Activated B cell treated with CpG ODN at 0.5 μM for 24 hours (primary cell): ENCODE data around the gene PPP2R5E. TPM values are rescaled to one million over a fixed set of nuclear protein-coding genes. Genes with fewer than 3 reads are reported as not detected.

Experiments used
- ATAC-seq: fragments of 200-7000 bp; cut with Tn5 transposase; one replicate; pipeline ENCODE4 v1.10.0; 2021; ENCODE audit warnings: low read depth, mild to moderate bottlenecking, moderate library complexity
- CTCF ChIA-PET: fragments of 350-600 bp; sonication (Branson Sonifier 250); formaldehyde crosslinking; loops from one replicate; lab custom pipeline; 2021; ENCODE audit warnings: antibody characterized with exemption; lab: Charles Lee
- POLR2A ChIA-PET: fragments of 350-600 bp; sonication (Branson Sonifier 250); formaldehyde crosslinking; loops from one replicate; lab custom pipeline; 2021; ENCODE audit warnings: antibody characterized with exemption; lab: Charles Lee
- DNase-seq: peaks from one replicate; pipeline ENCODE4 v3.0.0; 2022
- H3K27ac Mint-ChIP-seq: one replicate; pipeline ENCODE4 v1.8.0; 2020; ENCODE audit warnings: mixed read lengths
- H3K27me3 Mint-ChIP-seq: one replicate; pipeline ENCODE4 v1.8.0; 2021; ENCODE audit warnings: mixed read lengths
- H3K36me3 Mint-ChIP-seq: one replicate; pipeline ENCODE4 v1.8.0; 2021; ENCODE audit warnings: low read depth, mixed read lengths
- H3K4me1 Mint-ChIP-seq: one replicate; pipeline ENCODE4 v1.8.0; 2021; ENCODE audit warnings: mixed read lengths
- H3K4me3 Mint-ChIP-seq: one replicate; pipeline ENCODE4 v1.8.0; 2020; ENCODE audit warnings: mild to moderate bottlenecking, mixed read lengths
- H3K9me3 Mint-ChIP-seq: one replicate; pipeline ENCODE4 v1.8.0; 2020; ENCODE audit warnings: mixed read lengths
- intact Hi-C: fragments of 100-400 bp; cut with micrococcal nuclease; formaldehyde crosslinking; loops from one replicate; pipeline ENCODE4 v1.15.1; 2024
- total RNA-seq: library from RNA; stranded (reverse); gene quantifications from 2 replicates; pipeline ENCODE4 v1.2.3, GENCODE V29; 2022
- TF ChIP-seq, protein P1 (sequence below): fragments of 200-600 bp; IDR thresholded peaks from one replicate; pipeline ENCODE4 v1.8.0; 2022; ENCODE audit warnings: antibody characterized with exemption, mild to moderate bottlenecking

Gene PPP2R5E
- total RNA-seq, 1 donor from 2014 or later: 44.8 TPM

DNA sequence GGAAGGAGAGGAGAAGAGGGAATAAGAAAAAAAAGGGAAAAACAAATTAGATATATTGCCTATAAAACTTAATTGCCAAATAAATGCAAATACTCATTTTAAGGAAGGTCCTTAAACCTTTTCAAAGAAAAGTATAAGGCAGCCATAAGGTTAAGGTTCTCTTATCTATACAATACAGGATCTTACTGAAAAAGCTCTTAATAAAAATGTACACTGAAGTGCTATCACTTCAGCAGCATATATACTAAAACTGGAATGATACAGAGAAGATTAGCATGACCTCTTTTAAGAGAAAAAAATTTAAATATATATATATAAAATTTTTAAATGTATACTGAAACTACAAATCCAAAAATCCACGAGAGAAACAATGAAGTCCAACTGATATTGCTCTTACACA lies 65.6 kb downstream of the PPP2R5E start:
- no peak for DNase-seq
- H3K4me3 Mint-ChIP-seq: no peak overlapping the region
- H3K27ac Mint-ChIP-seq: peak overlapping the region; percentile 54
- CTCF ChIA-PET: interaction anchor here (0.7 kb wide), 1 partner anchor 39 kb away, joined by 4 read pairs; no protein-coding TSS in a partner anchor
- peaks cover 46% of the 10 kb centered on the region for H3K4me1 Mint-ChIP-seq
- POLR2A ChIA-PET: interaction anchor here (1.0 kb wide), 1 partner anchor 9 kb away, joined by 3 read pairs; no protein-coding TSS in a partner anchor
- intact Hi-C loops: loop anchor here (10.0 kb wide), 1 partner anchor 1027 kb away; the partner anchor contains the start of genes ZBTB1 and ZBTB25
- H3K27me3 Mint-ChIP-seq: no peaks in the 10 kb centered on the region
- no peak for ATAC-seq
- peaks cover 2% of the 10 kb centered on the region for H3K36me3 Mint-ChIP-seq
- TF ChIP-seq, protein P1, sequence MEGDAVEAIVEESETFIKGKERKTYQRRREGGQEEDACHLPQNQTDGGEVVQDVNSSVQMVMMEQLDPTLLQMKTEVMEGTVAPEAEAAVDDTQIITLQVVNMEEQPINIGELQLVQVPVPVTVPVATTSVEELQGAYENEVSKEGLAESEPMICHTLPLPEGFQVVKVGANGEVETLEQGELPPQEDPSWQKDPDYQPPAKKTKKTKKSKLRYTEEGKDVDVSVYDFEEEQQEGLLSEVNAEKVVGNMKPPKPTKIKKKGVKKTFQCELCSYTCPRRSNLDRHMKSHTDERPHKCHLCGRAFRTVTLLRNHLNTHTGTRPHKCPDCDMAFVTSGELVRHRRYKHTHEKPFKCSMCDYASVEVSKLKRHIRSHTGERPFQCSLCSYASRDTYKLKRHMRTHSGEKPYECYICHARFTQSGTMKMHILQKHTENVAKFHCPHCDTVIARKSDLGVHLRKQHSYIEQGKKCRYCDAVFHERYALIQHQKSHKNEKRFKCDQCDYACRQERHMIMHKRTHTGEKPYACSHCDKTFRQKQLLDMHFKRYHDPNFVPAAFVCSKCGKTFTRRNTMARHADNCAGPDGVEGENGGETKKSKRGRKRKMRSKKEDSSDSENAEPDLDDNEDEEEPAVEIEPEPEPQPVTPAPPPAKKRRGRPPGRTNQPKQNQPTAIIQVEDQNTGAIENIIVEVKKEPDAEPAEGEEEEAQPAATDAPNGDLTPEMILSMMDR: no peak
- H3K9me3 Mint-ChIP-seq: no peaks in the 10 kb centered on the region

DNA sequence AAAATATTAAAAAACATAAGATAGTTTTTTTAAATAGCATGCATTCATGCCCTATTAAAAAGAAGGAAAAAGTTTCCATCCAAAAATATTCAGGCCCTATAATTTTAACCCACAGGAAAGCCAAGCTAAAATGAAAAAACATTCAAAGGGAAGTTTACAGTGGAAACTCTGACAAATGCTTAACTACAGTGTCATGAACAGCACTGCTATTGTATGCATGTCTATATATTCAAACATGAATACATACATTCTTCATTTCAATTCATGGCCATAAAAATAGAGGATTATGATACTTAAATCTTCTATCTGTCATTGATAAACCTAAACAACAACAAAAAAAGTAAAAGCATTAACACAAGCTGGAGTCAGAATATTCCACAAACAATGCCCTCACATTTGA lies 67.4 kb downstream of the PPP2R5E start:
- intact Hi-C loops: loop anchor here (10.0 kb wide), 1 partner anchor 1029 kb away; the partner anchor contains the start of genes ZBTB1 and ZBTB25
- ChIA-PET POLR2A (interaction anchor here (0.6 kb wide), 1 partner anchor 236 kb away, joined by 3 read pairs; no protein-coding TSS in a partner anchor), CTCF (no interaction called here)
- no peaks in the 10 kb centered on the region for H3K9me3 Mint-ChIP-seq
- TF ChIP-seq, protein P1: no peak
- no peak overlapping the region for H3K27ac Mint-ChIP-seq
- DNase-seq (no peak), ATAC-seq (no peak)
- no peaks in the 10 kb centered on the region for H3K27me3 Mint-ChIP-seq
- H3K4me1 Mint-ChIP-seq: peaks cover 54% of the 10 kb centered on the region
- H3K36me3 Mint-ChIP-seq: no peaks in the 10 kb centered on the region
- no peak overlapping the region for H3K4me3 Mint-ChIP-seq

DNA sequence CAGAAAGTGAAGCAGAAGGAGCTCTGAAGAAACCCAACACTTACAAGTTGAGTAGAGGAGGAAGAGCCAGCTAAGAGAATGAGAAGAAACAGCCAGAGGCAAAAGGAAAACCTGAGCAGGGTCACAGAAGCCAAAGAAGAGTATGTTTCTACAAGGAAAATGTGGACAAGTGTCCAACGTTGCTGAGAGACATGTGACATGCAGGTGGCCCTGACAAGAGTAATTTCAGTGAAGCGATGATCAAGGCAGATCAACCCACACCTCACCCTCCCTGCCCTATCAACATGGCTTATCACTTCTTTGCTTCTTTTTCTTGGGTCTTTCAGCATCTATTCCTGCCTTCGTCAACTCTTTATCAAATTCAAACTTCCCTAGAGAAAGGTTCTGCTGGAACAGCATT lies 68.3 kb downstream of the PPP2R5E start:
- intact Hi-C loops: loop anchor here (10.0 kb wide), 1 partner anchor 1030 kb away; the partner anchor contains the start of genes ZBTB1 and ZBTB25
- Mint-ChIP-seq H3K4me1 (peaks cover 55% of the 10 kb centered on the region), H3K36me3 (no peaks in the 10 kb centered on the region), H3K4me3 (no peak overlapping the region), H3K27me3 (no peaks in the 10 kb centered on the region), H3K9me3 (no peaks in the 10 kb centered on the region), H3K27ac (no peak overlapping the region)
- ChIA-PET POLR2A (interaction anchor here (0.6 to 0.7 kb wide), 3 partner anchors 30 to 66 kb away, joined by 3 to 9 read pairs (median 6); no protein-coding TSS in a partner anchor), CTCF (no interaction called here)
- TF ChIP-seq, protein P1: no peak
- ATAC-seq (no peak), DNase-seq (no peak)

DNA sequence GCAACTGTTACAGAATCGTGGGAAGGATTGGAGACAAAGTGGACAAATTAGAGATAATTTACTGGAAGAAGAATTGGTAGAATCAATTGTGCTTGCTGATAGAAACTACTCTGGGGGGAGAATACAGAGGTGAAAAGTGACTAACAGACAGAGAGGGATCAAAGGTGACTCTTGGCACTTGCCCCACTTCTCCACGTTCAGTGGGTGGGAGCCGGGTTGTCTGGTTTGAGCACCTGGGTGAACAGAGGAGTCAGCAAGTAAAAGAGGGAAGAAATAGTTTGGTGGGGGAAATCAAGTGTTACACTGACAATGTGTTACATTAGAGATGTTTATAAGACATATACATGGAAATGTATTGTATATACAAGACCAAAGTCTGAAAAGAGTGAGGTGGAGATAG lies 69.1 kb downstream of the PPP2R5E start:
- Mint-ChIP-seq H3K27ac (no peak overlapping the region), H3K36me3 (no peaks in the 10 kb centered on the region), H3K4me1 (peaks cover 53% of the 10 kb centered on the region), H3K27me3 (no peaks in the 10 kb centered on the region), H3K4me3 (no peak overlapping the region), H3K9me3 (no peaks in the 10 kb centered on the region)
- no peak for DNase-seq
- ChIA-PET CTCF (no interaction called here), POLR2A (no interaction called here)
- ATAC-seq: no peak
- TF ChIP-seq, protein P1: no peak
- intact Hi-C loops: loop anchor here (10.0 kb wide), 1 partner anchor 1031 kb away; the partner anchor contains the start of genes ZBTB1 and ZBTB25

DNA sequence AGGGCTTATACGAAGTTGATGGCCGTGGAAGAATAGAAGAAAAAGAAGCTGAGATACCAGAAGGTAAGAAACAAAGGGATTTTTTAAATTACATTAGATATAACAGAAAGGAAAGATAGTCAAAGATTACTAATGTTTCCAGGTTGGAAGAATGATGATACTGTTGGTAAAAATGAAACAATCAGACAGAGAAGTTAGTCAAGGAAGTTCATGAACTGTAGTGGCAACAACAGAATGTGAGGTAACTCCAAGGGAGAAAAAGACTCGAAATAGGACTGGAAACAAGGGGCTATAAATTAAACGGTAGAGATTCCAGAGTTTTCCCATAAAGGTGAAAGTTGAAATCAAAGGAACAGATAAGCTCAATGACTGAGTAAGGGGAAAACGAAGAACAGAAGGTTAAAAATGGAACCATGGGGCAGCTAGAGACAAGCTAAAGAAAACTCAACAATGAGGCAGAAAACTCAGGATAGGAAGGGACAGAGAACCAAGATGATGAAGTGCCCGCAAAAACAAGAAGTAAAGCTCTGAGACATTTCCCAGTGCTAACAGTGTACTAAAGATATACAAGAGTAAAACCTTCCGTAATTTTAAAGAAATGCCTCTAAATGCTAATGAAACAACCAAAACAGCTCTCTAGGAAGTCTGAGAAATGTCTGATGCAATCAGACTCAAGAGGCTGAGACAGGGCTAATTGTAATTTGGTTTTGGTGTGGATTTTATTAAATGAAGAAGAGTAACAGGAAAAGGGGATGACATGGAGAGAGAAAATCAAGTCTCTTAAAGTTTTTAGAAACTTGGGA lies 70.0 kb downstream of the PPP2R5E start:
- TF ChIP-seq, protein P1: no peak
- intact Hi-C loops: loop anchor here (10.0 kb wide), 1 partner anchor 1032 kb away; the partner anchor contains the start of genes ZBTB1 and ZBTB25
- Mint-ChIP-seq H3K36me3 (peaks cover 2% of the 10 kb centered on the region), H3K27me3 (no peaks in the 10 kb centered on the region), H3K27ac (no peak overlapping the region), H3K4me3 (no peak overlapping the region), H3K9me3 (no peaks in the 10 kb centered on the region), H3K4me1 (peaks cover 51% of the 10 kb centered on the region)
- POLR2A ChIA-PET: interaction anchor here (1.1 kb wide), 1 partner anchor 70 kb away, joined by 3 read pairs; the partner anchor contains the start of gene PPP2R5E
- no peak for ATAC-seq
- CTCF ChIA-PET: no interaction called here
- no peak for DNase-seq
